Muscle layer of colon (tissue), 2 donors: ENCODE results near the gene MEMO1.

Experiments used
- H3K27ac ChIP-seq: one replicate; pipeline ENCODE4 v1.7.0; 2013; ENCODE audit warnings: low read depth, mild to moderate bottlenecking, low read length, moderate library complexity
- H3K27me3 ChIP-seq, 2 donors: one replicate each; pipeline ENCODE4 v1.7.0; 2013; ENCODE audit warnings: low read length in 2 of 2, mild to moderate bottlenecking in 2 of 2; ENCODE audit not compliant: insufficient read depth in 2 of 2, control insufficient read depth in 1 of 2
- H3K36me3 ChIP-seq: one replicate; pipeline ENCODE4 v1.7.0; 2013; ENCODE audit warnings: mild to moderate bottlenecking, low read length; ENCODE audit not compliant: insufficient read depth
- H3K4me1 ChIP-seq: one replicate; pipeline ENCODE4 v1.7.0; 2013; ENCODE audit warnings: mild to moderate bottlenecking, low read length; ENCODE audit not compliant: insufficient read depth
- H3K4me3 ChIP-seq, 2 donors: one replicate each; pipeline ENCODE4 v1.7.0; 2013; ENCODE audit warnings: low read length in 2 of 2, low read depth in 1 of 2, mild to moderate bottlenecking in 1 of 2, moderate library complexity in 1 of 2
- H3K9ac ChIP-seq: one replicate; pipeline ENCODE4 v1.7.0; 2013; ENCODE audit warnings: low read length
- H3K9me3 ChIP-seq: one replicate; pipeline ENCODE4 v1.7.0; 2013; ENCODE audit warnings: mild to moderate bottlenecking, low read length
- donor health status: abdominal sarcoma.
- donor health status: Adenocarcinoma of cecum.

MEMO1 gene

GRCh38 chr2:31996571-31997150, 14.1 kb downstream of the MEMO1 start:
- no peaks in the 10 kb centered on the region for H3K9me3 ChIP-seq
- no peaks in the 10 kb centered on the region for H3K4me1 ChIP-seq
- H3K4me3 ChIP-seq: no peak overlapping the region
- no peaks in the 10 kb centered on the region for H3K27me3 ChIP-seq
- H3K36me3 ChIP-seq: no peaks in the 10 kb centered on the region
- no peak overlapping the region for H3K9ac ChIP-seq
- H3K27ac ChIP-seq: no peak overlapping the region

- no peak overlapping the region for H3K27ac ChIP-seq
- no peaks in the 10 kb centered on the region for H3K9me3 ChIP-seq
- H3K4me1 ChIP-seq: no peaks in the 10 kb centered on the region
- H3K4me3 ChIP-seq: no peak overlapping the region
- no peaks in the 10 kb centered on the region for H3K36me3 ChIP-seq
- no peak overlapping the region for H3K9ac ChIP-seq
- no peaks in the 10 kb centered on the region for H3K27me3 ChIP-seq
Observed at GRCh38 chr2:31992934-31993333, 17.9 kb downstream of the MEMO1 start.

- Histone ChIP-seq H3K4me3 (no peak overlapping the region), H3K9ac (no peak overlapping the region), H3K27me3 (no peaks in the 10 kb centered on the region), H3K4me1 (no peaks in the 10 kb centered on the region), H3K27ac (no peak overlapping the region), H3K36me3 (no peaks in the 10 kb centered on the region), H3K9me3 (no peaks in the 10 kb centered on the region)
Observed at GRCh38 chr2:31992025-31992579, 18.7 kb downstream of the MEMO1 start.

GRCh38 chr2:31989946-31990345, 20.9 kb downstream of the MEMO1 start:
- no peak overlapping the region for H3K4me3 ChIP-seq
- no peak overlapping the region for H3K9ac ChIP-seq
- H3K9me3 ChIP-seq: no peaks in the 10 kb centered on the region
- H3K36me3 ChIP-seq: no peaks in the 10 kb centered on the region
- no peaks in the 10 kb centered on the region for H3K4me1 ChIP-seq
- no peak overlapping the region for H3K27ac ChIP-seq
- H3K27me3 ChIP-seq: no peaks in the 10 kb centered on the region

- no peak overlapping the region for H3K9ac ChIP-seq
- no peak overlapping the region for H3K4me3 ChIP-seq
- H3K27me3 ChIP-seq: no peaks in the 10 kb centered on the region
- H3K27ac ChIP-seq: no peak overlapping the region
- H3K36me3 ChIP-seq: no peaks in the 10 kb centered on the region
- H3K9me3 ChIP-seq: no peaks in the 10 kb centered on the region
- H3K4me1 ChIP-seq: no peaks in the 10 kb centered on the region
Observed at GRCh38 chr2:31987454-31988220, 23.2 kb downstream of the MEMO1 start.

- no peak overlapping the region for H3K4me3 ChIP-seq
- H3K27ac ChIP-seq: no peak overlapping the region
- no peak overlapping the region for H3K9ac ChIP-seq
- H3K27me3 ChIP-seq: no peaks in the 10 kb centered on the region
- H3K36me3 ChIP-seq: no peaks in the 10 kb centered on the region
- H3K9me3 ChIP-seq: no peaks in the 10 kb centered on the region
- H3K4me1 ChIP-seq: no peaks in the 10 kb centered on the region
Observed at GRCh38 chr2:31986906-31987305, 23.9 kb downstream of the MEMO1 start.

- no peak overlapping the region for H3K27ac ChIP-seq
- H3K9ac ChIP-seq: no peak overlapping the region
- H3K4me1 ChIP-seq: no peaks in the 10 kb centered on the region
- H3K4me3 ChIP-seq: no peak overlapping the region
- no peaks in the 10 kb centered on the region for H3K27me3 ChIP-seq
- no peaks in the 10 kb centered on the region for H3K9me3 ChIP-seq
- H3K36me3 ChIP-seq: no peaks in the 10 kb centered on the region
Observed at GRCh38 chr2:31983762-31984467, 26.9 kb downstream of the MEMO1 start.

GRCh38 chr2:31980674-31981356, 30.0 kb downstream of the MEMO1 start:
- Histone ChIP-seq H3K36me3 (no peaks in the 10 kb centered on the region), H3K27me3 (no peaks in the 10 kb centered on the region), H3K27ac (no peak overlapping the region), H3K4me1 (no peaks in the 10 kb centered on the region), H3K9me3 (no peaks in the 10 kb centered on the region), H3K9ac (no peak overlapping the region), H3K4me3 (no peak overlapping the region)

- Histone ChIP-seq H3K36me3 (no peaks in the 10 kb centered on the region), H3K4me1 (no peaks in the 10 kb centered on the region), H3K4me3 (no peak overlapping the region), H3K27ac (no peak overlapping the region), H3K27me3 (no peaks in the 10 kb centered on the region), H3K9ac (no peak overlapping the region), H3K9me3 (no peaks in the 10 kb centered on the region)
Observed at GRCh38 chr2:31979956-31980355, 30.9 kb downstream of the MEMO1 start.

- Histone ChIP-seq H3K4me3 (no peak overlapping the region), H3K4me1 (no peaks in the 10 kb centered on the region), H3K36me3 (no peaks in the 10 kb centered on the region), H3K9me3 (no peaks in the 10 kb centered on the region), H3K9ac (no peak overlapping the region), H3K27me3 (no peaks in the 10 kb centered on the region), H3K27ac (no peak overlapping the region)
Observed at GRCh38 chr2:31979018-31979417, 31.8 kb downstream of the MEMO1 start.

GRCh38 chr2:31978436-31978835, 32.4 kb downstream of the MEMO1 start:
- no peaks in the 10 kb centered on the region for H3K36me3 ChIP-seq
- H3K27ac ChIP-seq: no peak overlapping the region
- H3K4me1 ChIP-seq: no peaks in the 10 kb centered on the region
- no peak overlapping the region for H3K4me3 ChIP-seq
- no peaks in the 10 kb centered on the region for H3K27me3 ChIP-seq
- H3K9me3 ChIP-seq: no peaks in the 10 kb centered on the region
- H3K9ac ChIP-seq: no peak overlapping the region
